GM21360 (cell line): Measurements from ENCODE around the gene NT5C1B.
"Not testable (repeated sequence)": the region's sequence is repeated elsewhere in the genome, so short reads cannot be mapped to it uniquely, and the experiment has no call there.

Experiments used
- ATAC-seq: cut with Tn5 transposase; IDR thresholded peaks from one replicate; pipeline ENCODE4 v1.9.1; 2021; ENCODE audit warnings: mild to moderate bottlenecking, moderate library complexity; ENCODE audit not compliant: unreplicated experiment

NT5C1B gene

GRCh38 chr2:18589354-18589753 lies at the start of gene NT5C1B:
TSS of gene NT5C1B (minus strand) at chr2:18589569. CDS start at chr2:18589468, 101 bp downstream.
- no peak for ATAC-seq

GRCh38 chr2:18637196-18637595 lies 47.8 kb upstream of the NT5C1B start:
- no peak for ATAC-seq

- ATAC-seq = not testable (repeated sequence)
Measured at GRCh38 chr2:18632699-18633098, 43.3 kb upstream of the NT5C1B start.

- ATAC-seq = no peak
Measured at GRCh38 chr2:18630941-18631340, 41.6 kb upstream of the NT5C1B start.

GRCh38 chr2:18630541-18630940 lies 41.2 kb upstream of the NT5C1B start:
- no peak for ATAC-seq

GRCh38 chr2:18630101-18630500 lies 40.7 kb upstream of the NT5C1B start:
- no peak for ATAC-seq

- no peak for ATAC-seq
Measured at GRCh38 chr2:18626958-18627650, 37.7 kb upstream of the NT5C1B start.

- ATAC-seq = no peak
Measured at GRCh38 chr2:18626256-18626668, 36.9 kb upstream of the NT5C1B start.

- ATAC-seq = no peak
Measured at GRCh38 chr2:18625563-18625962, 36.2 kb upstream of the NT5C1B start.

- no peak for ATAC-seq
Measured at GRCh38 chr2:18623782-18624181, 34.4 kb upstream of the NT5C1B start.

GRCh38 chr2:18620867-18621632 lies 31.7 kb upstream of the NT5C1B start:
- ATAC-seq = no peak

- no peak for ATAC-seq
Measured at GRCh38 chr2:18619091-18619490, 29.7 kb upstream of the NT5C1B start.

- no peak for ATAC-seq
Measured at GRCh38 chr2:18614041-18614440, 24.7 kb upstream of the NT5C1B start.

GRCh38 chr2:18612133-18612532 lies 22.8 kb upstream of the NT5C1B start:
- ATAC-seq = no peak

GRCh38 chr2:18611604-18612003 lies 22.2 kb upstream of the NT5C1B start:
- no peak for ATAC-seq

- no peak for ATAC-seq
Measured at GRCh38 chr2:18611184-18611583, 21.8 kb upstream of the NT5C1B start.

- no peak for ATAC-seq
Measured at GRCh38 chr2:18610651-18611050, 21.3 kb upstream of the NT5C1B start.

GRCh38 chr2:18610090-18610489 lies 20.7 kb upstream of the NT5C1B start:
- no peak for ATAC-seq

GRCh38 chr2:18605115-18605514 lies 15.7 kb upstream of the NT5C1B start:
- no peak for ATAC-seq

- ATAC-seq = no peak
Measured at GRCh38 chr2:18604531-18604885, 15.1 kb upstream of the NT5C1B start.

GRCh38 chr2:18603854-18604530 lies 14.6 kb upstream of the NT5C1B start:
- ATAC-seq = no peak

- no peak for ATAC-seq
Measured at GRCh38 chr2:18602298-18602697, 12.9 kb upstream of the NT5C1B start.
